Measurements from ENCODE around the gene DCAF12.

DNA sequence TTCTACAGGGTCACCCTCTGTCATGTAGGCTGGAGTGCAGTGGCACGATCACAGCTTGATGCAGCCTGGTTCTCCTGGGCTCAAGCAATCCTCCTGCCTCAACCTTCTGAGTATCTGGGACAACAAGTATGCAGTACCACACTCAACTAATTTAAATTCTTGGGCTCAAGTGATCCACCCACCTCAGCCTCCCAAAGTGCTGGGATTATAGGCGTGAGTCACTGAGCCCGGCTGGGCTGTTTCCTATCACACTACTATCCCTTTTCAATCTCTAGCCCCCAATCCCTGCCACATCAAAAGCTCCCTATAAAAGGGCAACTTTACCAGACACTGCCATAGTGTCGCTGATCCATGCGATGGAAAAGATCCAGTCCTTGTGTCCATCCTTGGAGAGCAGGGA is 20.4 kb downstream of the DCAF12 start:
- TF ChIP-seq POLR2A (IDR thresholded peaks at IDR 0.05; ENCODE audit: low read length), result no peak
- TF ChIP-seq GATA1 (IDR thresholded peaks at IDR 0.05; ENCODE audit: low read depth, low read length), result no peak

Measured in erythroblast (primary cell).